GM12878 (cell line): ENCODE data around the gene ZNF428. TPM values are rescaled to one million over a fixed set of nuclear protein-coding genes. Genes with fewer than 3 reads are reported as not detected.

Experiments used
- ETV6 ChIP-seq, 2 experiments: fragments of 450-650 bp in 1 of 2; IDR thresholded peaks in 1 of 2; conservative IDR thresholded peaks in 1 of 2; 2 replicates each; pipeline ENCODE4 v1.6.1; 2014; ENCODE audit warnings: antibody characterized with exemption in 1 of 2, borderline replicate concordance in 1 of 2, low read depth in 1 of 2, mild to moderate bottlenecking in 1 of 2, moderate library complexity in 1 of 2
- MXI1 ChIP-seq: fragments of 150-350 bp; IDR thresholded peaks from 2 replicates; pipeline ENCODE4 v1.6.1; 2011; ENCODE audit warnings: low read depth, mild to moderate bottlenecking, inconsistent platforms, low read length, improper control_type of control experiment
- MYC ChIP-seq: IDR thresholded peaks from 2 replicates; pipeline ENCODE4 v1.6.1; 2011; ENCODE audit warnings: mild to moderate bottlenecking, low read length, moderate library complexity, inconsistent platforms; ENCODE audit not compliant: insufficient read depth, insufficient replicate concordance, insufficient read length, severe bottlenecking
- POU2F2 ChIP-seq: IDR thresholded peaks from 3 replicates; pipeline ENCODE4 v1.6.1; 2011; ENCODE audit warnings: low read depth, mild to moderate bottlenecking, low read length, borderline replicate concordance
- STAT3 ChIP-seq: IDR thresholded peaks from 2 replicates; pipeline ENCODE4 v1.6.1; 2011; ENCODE audit warnings: low read depth, low read length, improper control_type of control experiment
- ZNF24 ChIP-seq: fragments of 450-650 bp; IDR thresholded peaks from 2 replicates; pipeline ENCODE4 v1.6.1; 2017; ENCODE audit warnings: antibody characterized with exemption, mild to moderate bottlenecking
- polyA plus RNA-seq, 11 experiments: library from polyadenylated mRNA; depleted of rRNA in 4 of 11; unstranded in 6 of 11; stranded (reverse) in 5 of 11; fragments of >200 nt; fragmentation: Nextera tagmentation in 4 of 11; fragmentation: Illumina TruSeq in 1 of 11; extraction: Ambion mirVana in 4 of 11; extraction: Trizol in 1 of 11; gene quantifications; 1 replicate in 1 of 11; 2 replicates in 10 of 11; pipeline versions ENCODE4 v1.2.1 to v1.2.3, GENCODE V29; 2011 to 2016; ENCODE audit warnings: inconsistent platforms in 2 of 11, missing spikeins in 2 of 11, low read depth in 1 of 11
- small RNA-seq: library from RNA; depleted of rRNA; stranded (forward); fragments of <200 nt; gene quantifications from one replicate; pipeline ENCODE3, GENCODE V24; 2014
- total RNA-seq, 4 experiments: library from RNA; depleted of rRNA in 3 of 4; stranded (reverse); fragments of >200 nt in 3 of 4; fragmentation: Illumina TruSeq in 1 of 4; extraction: Trizol in 1 of 4; gene quantifications; 2 replicates each; pipeline versions ENCODE4 v1.2.1 to v1.2.3, GENCODE V29; 2013 to 2021
- TF ChIP-seq, protein P1 (sequence below): fragments of 150-350 bp; IDR thresholded peaks from 2 replicates; pipeline ENCODE4 v1.6.1; 2016; ENCODE audit warnings: low read depth, low read length

ZNF428 gene
- total and polyA plus RNA-seq, 10 of the 15 experiments (the other 5 are each of a cell fraction or from before 2014, with no cell fraction given) = 0.27 to 57.8 (median 20.4) TPM

GRCh38 chr19:43560687-43561086 is 58.7 kb downstream of the ZNF428 start (continued):
- TF ChIP-seq, protein P1, sequence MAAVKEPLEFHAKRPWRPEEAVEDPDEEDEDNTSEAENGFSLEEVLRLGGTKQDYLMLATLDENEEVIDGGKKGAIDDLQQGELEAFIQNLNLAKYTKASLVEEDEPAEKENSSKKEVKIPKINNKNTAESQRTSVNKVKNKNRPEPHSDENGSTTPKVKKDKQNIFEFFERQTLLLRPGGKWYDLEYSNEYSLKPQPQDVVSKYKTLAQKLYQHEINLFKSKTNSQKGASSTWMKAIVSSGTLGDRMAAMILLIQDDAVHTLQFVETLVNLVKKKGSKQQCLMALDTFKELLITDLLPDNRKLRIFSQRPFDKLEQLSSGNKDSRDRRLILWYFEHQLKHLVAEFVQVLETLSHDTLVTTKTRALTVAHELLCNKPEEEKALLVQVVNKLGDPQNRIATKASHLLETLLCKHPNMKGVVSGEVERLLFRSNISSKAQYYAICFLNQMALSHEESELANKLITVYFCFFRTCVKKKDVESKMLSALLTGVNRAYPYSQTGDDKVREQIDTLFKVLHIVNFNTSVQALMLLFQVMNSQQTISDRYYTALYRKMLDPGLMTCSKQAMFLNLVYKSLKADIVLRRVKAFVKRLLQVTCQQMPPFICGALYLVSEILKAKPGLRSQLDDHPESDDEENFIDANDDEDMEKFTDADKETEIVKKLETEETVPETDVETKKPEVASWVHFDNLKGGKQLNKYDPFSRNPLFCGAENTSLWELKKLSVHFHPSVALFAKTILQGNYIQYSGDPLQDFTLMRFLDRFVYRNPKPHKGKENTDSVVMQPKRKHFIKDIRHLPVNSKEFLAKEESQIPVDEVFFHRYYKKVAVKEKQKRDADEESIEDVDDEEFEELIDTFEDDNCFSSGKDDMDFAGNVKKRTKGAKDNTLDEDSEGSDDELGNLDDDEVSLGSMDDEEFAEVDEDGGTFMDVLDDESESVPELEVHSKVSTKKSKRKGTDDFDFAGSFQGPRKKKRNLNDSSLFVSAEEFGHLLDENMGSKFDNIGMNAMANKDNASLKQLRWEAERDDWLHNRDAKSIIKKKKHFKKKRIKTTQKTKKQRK = no peak
- TF ChIP-seq MXI1 (no peak), STAT3 (no peak), MYC (no peak), ZNF24 (no peak), ETV6 (conservative IDR thresholded peaks at IDR 0.05 in 1 of 2, IDR thresholded peaks at IDR 0.05 in 1 of 2; ENCODE audit: borderline replicate concordance in 1 of 2, low read depth in 1 of 2) (no peak), POU2F2 (no peak)
- TF ChIP-seq, all 136 proteins: peak for 0

Small RNA genes within 50 kb of the gene (small RNA-seq; reads per million reads assigned to genes)
- gene RN7SL368P = not detected

Other genes with a start within 250 kb of the ZNF428 start
Only the 7 nearest of the 17 such genes appear.
- 39.3 and 40.1 TPM in 2 replicates for gene XRCC1, start 44.1 kb downstream of the ZNF428 start, total RNA-seq (2014; rRNA removed)
- gene XRCC1, start 44.1 kb downstream of the ZNF428 start, total RNA-seq (2014; rRNA removed; fragmentation: Illumina TruSeq; extraction: Trizol) = 23.6 and 27.0 TPM in 2 replicates
- 30.0 and 34.8 TPM in 2 replicates for gene XRCC1, start 44.1 kb downstream of the ZNF428 start, total RNA-seq (2021)
- 14.0 and 26.8 TPM in 2 replicates for gene XRCC1, start 44.1 kb downstream of the ZNF428 start, polyA plus RNA-seq (2011; rRNA removed)
- gene XRCC1, start 44.1 kb downstream of the ZNF428 start, polyA plus RNA-seq (2014; fragmentation: Illumina TruSeq; extraction: Trizol) = 16.7 and 32.6 TPM in 2 replicates
- 1 to 10 TPM; 2.0 to 7.5 TPM for gene XRCC1, start 44.1 kb downstream of the ZNF428 start, polyA plus RNA-seq (2014; fragmentation: Nextera tagmentation; extraction: Ambion mirVana)
- gene XRCC1, start 44.1 kb downstream of the ZNF428 start, polyA plus RNA-seq (2014; rRNA removed) = 43.6 and 55.0 TPM in 2 replicates
- gene XRCC1, start 44.1 kb downstream of the ZNF428 start, polyA plus RNA-seq (2016; fragmentation: Nextera tagmentation; extraction: Ambion mirVana) = 10 to 100 TPM; 46.9 to 51.1 TPM
- 5.0 and 10.1 TPM in 2 replicates for gene PINLYP, start 43.8 kb downstream of the ZNF428 start, total RNA-seq (2014; rRNA removed)
- gene PINLYP, start 43.8 kb downstream of the ZNF428 start, total RNA-seq (2014; rRNA removed; fragmentation: Illumina TruSeq; extraction: Trizol) = 5.9 and 6.3 TPM in 2 replicates
- gene PINLYP, start 43.8 kb downstream of the ZNF428 start, total RNA-seq (2021) = 6.4 and 6.9 TPM in 2 replicates
- gene PINLYP, start 43.8 kb downstream of the ZNF428 start, polyA plus RNA-seq (2011; rRNA removed) = 0.65 and 1.0 TPM in 2 replicates
- 12.8 and 13.7 TPM in 2 replicates for gene PINLYP, start 43.8 kb downstream of the ZNF428 start, polyA plus RNA-seq (2014; fragmentation: Illumina TruSeq; extraction: Trizol)
- 10 to 100 TPM; 23.0 to 26.9 TPM for gene PINLYP, start 43.8 kb downstream of the ZNF428 start, polyA plus RNA-seq (2014; fragmentation: Nextera tagmentation; extraction: Ambion mirVana)
- 12.2 and 12.7 TPM in 2 replicates for gene PINLYP, start 43.8 kb downstream of the ZNF428 start, polyA plus RNA-seq (2014; rRNA removed)
- 10 to 100 TPM; 10.6 to 12.4 TPM for gene PINLYP, start 43.8 kb downstream of the ZNF428 start, polyA plus RNA-seq (2016; fragmentation: Nextera tagmentation; extraction: Ambion mirVana)
- 10.8 and 10.9 TPM in 2 replicates for gene IRGQ, start 23.5 kb downstream of the ZNF428 start, total RNA-seq (2014; rRNA removed)
- gene IRGQ, start 23.5 kb downstream of the ZNF428 start, total RNA-seq (2014; rRNA removed; fragmentation: Illumina TruSeq; extraction: Trizol) = 8.7 and 9.2 TPM in 2 replicates
- 20.8 and 21.4 TPM in 2 replicates for gene IRGQ, start 23.5 kb downstream of the ZNF428 start, total RNA-seq (2021)
- 9.2 and 11.3 TPM in 2 replicates for gene IRGQ, start 23.5 kb downstream of the ZNF428 start, polyA plus RNA-seq (2011; rRNA removed)
- 6.0 and 8.6 TPM in 2 replicates for gene IRGQ, start 23.5 kb downstream of the ZNF428 start, polyA plus RNA-seq (2014; fragmentation: Illumina TruSeq; extraction: Trizol)
- 10 to 100 TPM in 1 of 2 experiments, 1 to 10 TPM in 1; 3.3 to 10.7 TPM for gene IRGQ, start 23.5 kb downstream of the ZNF428 start, polyA plus RNA-seq (2014; fragmentation: Nextera tagmentation; extraction: Ambion mirVana)
- 7.9 and 9.3 TPM in 2 replicates for gene IRGQ, start 23.5 kb downstream of the ZNF428 start, polyA plus RNA-seq (2014; rRNA removed)
- gene IRGQ, start 23.5 kb downstream of the ZNF428 start, polyA plus RNA-seq (2016; fragmentation: Nextera tagmentation; extraction: Ambion mirVana) = 1 to 10 TPM; 5.1 to 5.5 TPM
- gene ZNF576, start 23.0 kb downstream of the ZNF428 start, total RNA-seq (2014; rRNA removed) = 12.6 and 13.4 TPM in 2 replicates
- gene ZNF576, start 23.0 kb downstream of the ZNF428 start, total RNA-seq (2014; rRNA removed; fragmentation: Illumina TruSeq; extraction: Trizol) = 8.6 and 9.6 TPM in 2 replicates
- gene ZNF576, start 23.0 kb downstream of the ZNF428 start, total RNA-seq (2021) = 17.9 and 18.8 TPM in 2 replicates
- gene ZNF576, start 23.0 kb downstream of the ZNF428 start, polyA plus RNA-seq (2011; rRNA removed) = 4.9 and 8.1 TPM in 2 replicates
- 3.6 and 7.4 TPM in 2 replicates for gene ZNF576, start 23.0 kb downstream of the ZNF428 start, polyA plus RNA-seq (2014; fragmentation: Illumina TruSeq; extraction: Trizol)
- 10 to 100 TPM; 13.2 to 15.2 TPM for gene ZNF576, start 23.0 kb downstream of the ZNF428 start, polyA plus RNA-seq (2014; fragmentation: Nextera tagmentation; extraction: Ambion mirVana)
- gene ZNF576, start 23.0 kb downstream of the ZNF428 start, polyA plus RNA-seq (2014; rRNA removed) = 18.5 and 18.6 TPM in 2 replicates
- 10 to 100 TPM; 29.5 to 29.8 TPM for gene ZNF576, start 23.0 kb downstream of the ZNF428 start, polyA plus RNA-seq (2016; fragmentation: Nextera tagmentation; extraction: Ambion mirVana)
- gene SRRM5, start 7.5 kb downstream of the ZNF428 start, total RNA-seq (2014; rRNA removed) = 0.06 and 0.11 TPM in 2 replicates
- 0.18 TPM in 2 replicates for gene SRRM5, start 7.5 kb downstream of the ZNF428 start, total RNA-seq (2014; rRNA removed; fragmentation: Illumina TruSeq; extraction: Trizol)
- 0.08 and 0.19 TPM in 2 replicates for gene SRRM5, start 7.5 kb downstream of the ZNF428 start, total RNA-seq (2021)
- 0.11 TPM in 1 of 2 replicates, not detected in the other for gene SRRM5, start 7.5 kb downstream of the ZNF428 start, polyA plus RNA-seq (2011; rRNA removed)
- 0.16 and 0.31 TPM in 2 replicates for gene SRRM5, start 7.5 kb downstream of the ZNF428 start, polyA plus RNA-seq (2014; fragmentation: Illumina TruSeq; extraction: Trizol)
- not detected for gene SRRM5, start 7.5 kb downstream of the ZNF428 start, polyA plus RNA-seq (2014; fragmentation: Nextera tagmentation; extraction: Ambion mirVana)
- 0.32 and 0.43 TPM in 2 replicates for gene SRRM5, start 7.5 kb downstream of the ZNF428 start, polyA plus RNA-seq (2014; rRNA removed)
- under 1 TPM; 0.37 to 0.38 TPM for gene SRRM5, start 7.5 kb downstream of the ZNF428 start, polyA plus RNA-seq (2016; fragmentation: Nextera tagmentation; extraction: Ambion mirVana)
- 0.05 and 0.11 TPM in 2 replicates for gene CADM4, start 20.2 kb upstream of the ZNF428 start, total RNA-seq (2014; rRNA removed)
- gene CADM4, start 20.2 kb upstream of the ZNF428 start, total RNA-seq (2014; rRNA removed; fragmentation: Illumina TruSeq; extraction: Trizol) = 0.09 TPM in 1 of 2 replicates, not detected in the other
- gene CADM4, start 20.2 kb upstream of the ZNF428 start, total RNA-seq (2021) = 0.11 TPM in 1 of 2 replicates, not detected in the other
- not detected in 2 replicates for gene CADM4, start 20.2 kb upstream of the ZNF428 start, polyA plus RNA-seq (2011; rRNA removed)
- gene CADM4, start 20.2 kb upstream of the ZNF428 start, polyA plus RNA-seq (2014; fragmentation: Illumina TruSeq; extraction: Trizol) = 0.04 TPM in 1 of 2 replicates, not detected in the other
- gene CADM4, start 20.2 kb upstream of the ZNF428 start, polyA plus RNA-seq (2014; fragmentation: Nextera tagmentation; extraction: Ambion mirVana) = not detected
- gene CADM4, start 20.2 kb upstream of the ZNF428 start, polyA plus RNA-seq (2014; rRNA removed) = 0.06 TPM in 1 of 2 replicates, not detected in the other
- under 1 TPM; 0.08 to 0.12 TPM for gene CADM4, start 20.2 kb upstream of the ZNF428 start, polyA plus RNA-seq (2016; fragmentation: Nextera tagmentation; extraction: Ambion mirVana)
- 19.3 and 21.6 TPM in 2 replicates for gene PLAUR, start 50.5 kb upstream of the ZNF428 start, total RNA-seq (2014; rRNA removed)
- 9.4 and 10.5 TPM in 2 replicates for gene PLAUR, start 50.5 kb upstream of the ZNF428 start, total RNA-seq (2014; rRNA removed; fragmentation: Illumina TruSeq; extraction: Trizol)
- 10.6 and 15.3 TPM in 2 replicates for gene PLAUR, start 50.5 kb upstream of the ZNF428 start, total RNA-seq (2021)
- gene PLAUR, start 50.5 kb upstream of the ZNF428 start, polyA plus RNA-seq (2011; rRNA removed) = 3.3 and 7.4 TPM in 2 replicates
- gene PLAUR, start 50.5 kb upstream of the ZNF428 start, polyA plus RNA-seq (2014; fragmentation: Illumina TruSeq; extraction: Trizol) = 6.5 and 10.5 TPM in 2 replicates
- 1 to 10 TPM; 6.5 to 6.7 TPM for gene PLAUR, start 50.5 kb upstream of the ZNF428 start, polyA plus RNA-seq (2014; fragmentation: Nextera tagmentation; extraction: Ambion mirVana)
- gene PLAUR, start 50.5 kb upstream of the ZNF428 start, polyA plus RNA-seq (2014; rRNA removed) = 10.9 and 14.4 TPM in 2 replicates
- gene PLAUR, start 50.5 kb upstream of the ZNF428 start, polyA plus RNA-seq (2016; fragmentation: Nextera tagmentation; extraction: Ambion mirVana) = 1 to 10 TPM; 8.8 to 10.0 TPM